GM12873 (cell line): ENCODE results near the gene DNER.

ENCODE experiments used
- TF ChIP-seq, protein P1 (sequence below): IDR thresholded peaks from 2 replicates; pipeline ENCODE4 v1.5.1; 2012; ENCODE audit warnings: low read depth, mild to moderate bottlenecking, moderate library complexity, low read length, control low read depth; ENCODE audit not compliant: insufficient read depth; ENCODE audit errors: missing control alignments

DNER gene

GRCh38 chr2:229572507-229573271, 141.7 kb downstream of the DNER start:
- TF ChIP-seq, protein P1, sequence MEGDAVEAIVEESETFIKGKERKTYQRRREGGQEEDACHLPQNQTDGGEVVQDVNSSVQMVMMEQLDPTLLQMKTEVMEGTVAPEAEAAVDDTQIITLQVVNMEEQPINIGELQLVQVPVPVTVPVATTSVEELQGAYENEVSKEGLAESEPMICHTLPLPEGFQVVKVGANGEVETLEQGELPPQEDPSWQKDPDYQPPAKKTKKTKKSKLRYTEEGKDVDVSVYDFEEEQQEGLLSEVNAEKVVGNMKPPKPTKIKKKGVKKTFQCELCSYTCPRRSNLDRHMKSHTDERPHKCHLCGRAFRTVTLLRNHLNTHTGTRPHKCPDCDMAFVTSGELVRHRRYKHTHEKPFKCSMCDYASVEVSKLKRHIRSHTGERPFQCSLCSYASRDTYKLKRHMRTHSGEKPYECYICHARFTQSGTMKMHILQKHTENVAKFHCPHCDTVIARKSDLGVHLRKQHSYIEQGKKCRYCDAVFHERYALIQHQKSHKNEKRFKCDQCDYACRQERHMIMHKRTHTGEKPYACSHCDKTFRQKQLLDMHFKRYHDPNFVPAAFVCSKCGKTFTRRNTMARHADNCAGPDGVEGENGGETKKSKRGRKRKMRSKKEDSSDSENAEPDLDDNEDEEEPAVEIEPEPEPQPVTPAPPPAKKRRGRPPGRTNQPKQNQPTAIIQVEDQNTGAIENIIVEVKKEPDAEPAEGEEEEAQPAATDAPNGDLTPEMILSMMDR: no peak

DNA sequence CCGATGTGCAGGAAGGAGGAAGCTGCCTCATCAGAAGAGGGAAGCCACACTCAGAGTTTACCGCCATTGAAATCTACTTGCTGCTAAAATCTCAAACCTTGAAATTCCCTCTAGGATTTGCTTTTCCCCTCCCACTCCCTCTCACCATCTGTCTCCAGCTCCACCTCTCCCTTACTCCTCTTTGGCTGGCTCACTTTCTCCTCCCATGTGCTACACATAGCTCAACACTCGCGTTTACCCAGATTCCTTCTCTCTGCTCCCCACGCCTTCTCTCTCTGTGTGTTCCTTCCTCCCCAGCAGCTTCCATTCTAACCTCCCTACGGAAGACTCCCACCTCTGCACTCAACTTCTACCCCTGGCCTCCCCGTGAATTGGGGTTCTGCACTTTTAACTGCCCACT, 143.1 kb downstream of the DNER start:
- TF ChIP-seq, protein P1: no peak

GRCh38 chr2:229566370-229566769, 148.0 kb downstream of the DNER start:
- TF ChIP-seq, protein P1: no peak

GRCh38 chr2:229564300-229564907, 150.0 kb downstream of the DNER start:
- TF ChIP-seq, protein P1: no peak

DNA sequence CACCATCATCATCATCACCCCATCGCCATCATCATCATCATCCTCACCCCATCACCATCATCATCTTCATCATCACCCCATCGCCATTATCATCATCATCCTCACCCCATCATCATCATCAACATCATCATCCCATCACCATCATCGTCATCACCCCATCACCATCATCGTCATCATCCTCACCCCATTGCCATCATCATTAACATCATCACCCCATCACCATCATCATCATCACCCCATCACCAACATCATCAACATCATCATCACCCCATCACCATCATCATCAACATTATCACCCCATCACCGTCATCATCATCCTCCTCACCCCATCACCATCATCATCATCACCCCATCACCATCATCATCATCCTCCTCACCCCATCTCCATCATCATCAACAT, 151.0 kb downstream of the DNER start:
- TF ChIP-seq, protein P1: no peak

DNA sequence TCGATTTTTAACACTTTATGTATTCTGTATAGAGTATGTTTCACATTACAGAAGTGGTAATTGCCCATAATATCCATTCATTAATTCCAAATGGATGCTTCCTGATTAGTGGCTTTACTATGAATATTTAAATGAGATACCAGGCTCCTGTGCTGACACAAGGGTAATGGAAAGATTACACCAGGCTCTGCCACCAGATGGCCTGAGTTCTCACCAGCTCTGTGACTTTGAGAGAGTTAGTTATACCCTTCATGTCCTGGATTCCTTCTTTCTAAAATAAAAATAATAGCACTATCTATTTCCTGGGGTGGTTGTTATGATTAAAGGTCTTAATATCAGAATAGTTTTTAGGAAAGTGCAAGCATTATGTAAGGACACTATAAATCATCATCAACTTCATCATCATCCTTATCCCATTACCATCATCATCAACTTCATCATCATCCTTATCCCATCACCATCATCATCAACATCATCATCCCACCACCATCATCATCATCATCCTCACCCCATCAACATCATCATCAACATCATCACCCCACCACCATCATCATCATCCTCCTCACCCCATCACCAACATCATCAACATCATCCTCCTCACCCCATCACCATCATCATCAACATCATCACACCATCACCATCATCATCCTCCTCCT, 151.8 kb downstream of the DNER start:
- TF ChIP-seq, protein P1: no peak

GRCh38 chr2:229559986-229560385, 154.4 kb downstream of the DNER start:
- TF ChIP-seq, protein P1: no peak
